ENCODE results near the gene FSTL3.

DNA sequence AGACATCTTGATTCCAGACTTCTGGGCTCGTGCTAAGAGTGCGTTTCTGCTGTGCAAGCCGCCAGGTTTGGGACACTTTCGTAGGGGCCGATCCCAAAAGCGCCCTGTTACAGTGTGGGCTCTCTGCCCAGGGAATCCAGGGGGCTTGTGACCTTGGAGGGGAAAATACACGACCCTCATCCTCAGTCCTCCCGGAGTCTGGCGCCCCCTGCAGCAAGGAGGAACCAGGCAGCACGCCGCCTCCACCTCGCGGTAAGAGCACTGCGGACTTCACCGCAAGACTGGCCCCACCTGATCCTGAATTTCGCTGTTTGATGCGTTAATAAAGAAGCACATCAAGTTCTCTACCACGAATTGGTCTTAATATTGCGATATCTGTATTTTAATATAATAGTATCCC, 48.0 kb upstream of the FSTL3 start:
- no peak for TF ChIP-seq GATA2 (IDR thresholded peaks at IDR 0.05; ENCODE audit: low read depth, low read length)
- TF ChIP-seq GATA3 (IDR thresholded peaks at IDR 0.05; ENCODE audit: low read depth, low read length) = no peak

All from SH-SY5Y (cell line).